Naive B cell (primary cell): ENCODE results near the gene SLC9C1. TPM values are rescaled to one million over a fixed set of nuclear protein-coding genes. Genes with fewer than 3 reads are reported as not detected.

Experiments
- ATAC-seq, 2 donors: fragments of 150-1000 bp; cut with Tn5 transposase; 2 replicates each; pipeline ENCODE4 v1.10.0; 2021; ENCODE audit warnings: low read depth in 2 of 2, mild to moderate bottlenecking in 2 of 2, moderate library complexity in 2 of 2
- DNase-seq: peaks from one replicate; pipeline ENCODE4 v3.0.0; 2022
- H3K27ac Mint-ChIP-seq, 6 donors: one replicate each; pipeline ENCODE4 v1.8.0; 2020 to 2022; ENCODE audit warnings: mild to moderate bottlenecking in 6 of 6, mixed read lengths in 6 of 6, moderate library complexity in 5 of 6, inconsistent platforms in 2 of 6
- H3K27me3 Mint-ChIP-seq, 3 donors: one replicate each; pipeline ENCODE4 v1.8.0; 2021 to 2022; ENCODE audit warnings: mixed read lengths in 3 of 3, mild to moderate bottlenecking in 1 of 3
- H3K36me3 Mint-ChIP-seq, 2 donors: one replicate each; pipeline ENCODE4 v1.8.0; 2020 to 2022; ENCODE audit warnings: mixed read lengths in 2 of 2, inconsistent platforms in 1 of 2, mild to moderate bottlenecking in 1 of 2
- H3K4me1 Mint-ChIP-seq, 3 donors: one replicate each; pipeline ENCODE4 v1.8.0; 2020 to 2022; ENCODE audit warnings: mixed read lengths in 3 of 3, inconsistent platforms in 1 of 3, mild to moderate bottlenecking in 1 of 3, moderate library complexity in 1 of 3
- H3K4me3 Mint-ChIP-seq, 8 donors: one replicate each; pipeline ENCODE4 v1.8.0; 2020 to 2022; ENCODE audit warnings: mild to moderate bottlenecking in 8 of 8, mixed read lengths in 8 of 8, moderate library complexity in 8 of 8, inconsistent platforms in 2 of 8
- H3K9me3 Mint-ChIP-seq, 7 donors: one replicate each; pipeline ENCODE4 v1.8.0; 2020 to 2022; ENCODE audit warnings: mixed read lengths in 7 of 7, mild to moderate bottlenecking in 5 of 7, inconsistent platforms in 2 of 7, moderate library complexity in 1 of 7
- polyA plus RNA-seq, 6 donors: library from polyadenylated mRNA; unstranded; fragments of 300-500 nt; fragmentation: Illumina TruSeq; gene quantifications; one replicate each; pipeline ENCODE4 v1.2.3, GENCODE V29; 2021; ENCODE audit warnings: low read depth in 6 of 6

SLC9C1 gene
- polyA plus RNA-seq, 6 donors from 2014 or later, result 0.34 to 0.98 TPM; not detected in 4

DNA sequence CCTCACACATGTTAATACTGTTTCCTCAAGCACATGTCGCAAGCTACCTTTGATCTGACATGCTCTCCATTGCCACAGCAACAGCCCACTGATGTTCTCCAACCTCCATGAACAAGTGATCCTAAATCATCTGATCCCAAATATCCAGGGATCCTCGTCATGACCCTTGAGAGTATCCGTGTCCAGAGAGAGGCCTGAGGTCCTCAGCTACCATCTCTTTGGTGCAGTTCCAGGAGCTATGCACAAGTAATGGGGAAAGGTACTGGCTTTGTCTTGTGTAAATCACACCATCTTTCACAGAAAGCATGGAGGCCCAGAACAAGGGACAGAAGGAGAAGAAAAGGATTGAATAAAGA lies 163.4 kb downstream of the SLC9C1 start:
- ATAC-seq, result no peak
- peak overlapping the region; percentile 91 to 99 (median 96) for H3K27ac Mint-ChIP-seq
- H3K27me3 Mint-ChIP-seq, result no peaks in the 10 kb centered on the region
- peaks cover 1 to 13% of the 10 kb centered on the region in 2 donors for H3K36me3 Mint-ChIP-seq
- no peak for DNase-seq
- H3K9me3 Mint-ChIP-seq, result no peaks in the 10 kb centered on the region
- peaks cover 76 to 97% (median 90%) of the 10 kb centered on the region in 3 donors for H3K4me1 Mint-ChIP-seq
- peak overlapping the region in 5 of 8 donors; percentile 4 to 65 (median 48) for H3K4me3 Mint-ChIP-seq

GRCh38 chr3:112129925-112130637 lies 163.9 kb downstream of the SLC9C1 start:
- H3K4me3 Mint-ChIP-seq, result peak overlapping the region; percentile 6 to 65 (median 38)
- peaks cover 7 to 19% of the 10 kb centered on the region in 2 donors for H3K36me3 Mint-ChIP-seq
- ATAC-seq (no peak), DNase-seq (no peak)
- no peaks in the 10 kb centered on the region for H3K9me3 Mint-ChIP-seq
- peak overlapping the region; percentile 91 to 99 (median 96) for H3K27ac Mint-ChIP-seq
- H3K27me3 Mint-ChIP-seq, result no peaks in the 10 kb centered on the region
- H3K4me1 Mint-ChIP-seq, result peaks cover 79 to 97% (median 90%) of the 10 kb centered on the region in 3 donors

DNA sequence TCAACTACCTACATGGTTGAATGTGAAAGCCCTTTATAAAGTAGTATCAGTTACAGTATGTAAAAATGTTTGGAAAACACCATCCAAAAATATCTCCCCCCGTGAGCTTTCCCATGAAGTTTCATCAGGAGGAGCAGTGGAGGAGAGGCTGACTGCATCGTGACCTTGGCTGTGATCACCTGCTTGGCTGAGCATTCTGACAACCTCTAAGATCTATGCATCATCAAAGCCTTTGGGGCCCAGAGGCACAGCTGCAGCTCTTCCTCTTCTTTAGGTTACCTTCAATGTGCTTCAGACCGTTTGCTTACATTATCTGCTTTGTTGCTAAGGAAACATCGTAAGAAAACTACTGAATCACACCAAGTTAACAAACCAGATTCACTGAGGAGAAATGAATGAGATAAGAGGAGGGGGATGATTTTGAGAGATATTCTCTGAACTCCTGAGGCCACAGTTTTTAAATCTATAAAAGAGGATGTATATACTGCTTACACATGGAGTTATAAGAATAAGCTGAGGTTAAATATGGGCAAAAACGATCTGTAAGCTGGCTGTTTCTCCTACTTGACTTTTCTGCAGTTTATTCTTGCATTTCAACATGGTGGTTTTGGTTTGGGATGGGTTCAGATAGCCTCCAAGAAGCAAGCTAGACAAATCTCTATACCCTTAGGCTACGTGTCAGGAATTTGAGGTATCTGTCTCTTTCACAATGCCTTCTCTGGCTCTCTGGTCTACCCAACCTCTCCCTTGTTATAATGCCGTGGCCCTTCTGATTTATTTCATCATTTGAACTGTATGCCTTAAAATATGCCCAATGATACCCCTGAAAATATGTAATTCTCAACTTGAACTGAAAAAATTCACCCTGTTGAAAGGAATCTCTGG lies 164.9 kb downstream of the SLC9C1 start:
- Mint-ChIP-seq H3K27ac (peak overlapping the region; percentile 91 to 99 (median 96)), H3K27me3 (no peaks in the 10 kb centered on the region), H3K4me1 (peaks cover 79 to 93% (median 85%) of the 10 kb centered on the region in 3 donors), H3K9me3 (no peaks in the 10 kb centered on the region), H3K4me3 (peak overlapping the region; percentile 10 to 80 (median 48)), H3K36me3 (peaks cover 11 to 24% of the 10 kb centered on the region in 2 donors)
- ATAC-seq (peak; percentile 76 to 77), DNase-seq (peak; percentile 85)

DNA sequence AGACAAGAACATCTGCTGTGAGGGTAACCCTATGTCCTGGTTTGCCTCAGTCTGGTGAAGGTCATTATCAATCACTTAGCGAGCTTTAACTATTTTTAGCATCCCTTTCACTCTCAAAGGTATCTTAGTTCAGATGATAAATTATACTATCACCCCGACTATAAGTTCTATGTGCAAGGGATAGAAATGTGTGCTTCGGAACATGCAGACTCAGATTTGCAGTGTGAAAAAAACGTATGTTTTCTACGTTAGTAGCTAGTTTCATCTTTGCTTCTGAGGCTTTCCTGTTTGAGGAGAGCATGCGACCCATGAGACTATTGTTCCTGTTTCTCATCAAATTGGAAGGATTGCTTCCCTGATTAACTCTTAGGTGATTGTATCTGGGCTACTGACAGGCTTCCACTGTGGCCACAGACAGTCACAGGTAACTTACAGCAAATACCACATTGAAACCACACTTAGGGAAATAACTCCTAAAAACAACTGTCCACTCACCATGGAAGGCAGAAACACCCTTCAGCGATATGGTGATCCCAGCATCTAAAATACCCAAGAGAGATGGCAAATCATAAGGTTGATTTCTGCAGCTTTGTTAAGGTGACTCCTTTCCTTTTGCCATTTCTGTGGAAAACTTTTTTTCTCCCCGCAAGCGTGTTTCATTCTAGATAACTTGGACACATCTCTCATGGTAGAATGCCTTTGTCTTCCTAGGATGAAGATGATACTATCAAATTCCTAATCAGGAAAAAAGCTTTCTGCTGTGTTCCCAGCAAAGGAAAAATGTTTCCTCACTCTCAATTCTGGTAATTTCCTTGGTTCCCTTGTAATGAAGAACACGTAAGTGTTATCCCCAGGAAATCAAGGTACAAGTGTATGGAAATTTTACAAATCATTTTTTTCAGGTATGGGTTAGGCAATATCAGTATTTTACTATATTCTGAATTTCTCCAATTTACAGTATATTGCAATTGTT lies 166.2 kb downstream of the SLC9C1 start:
- Mint-ChIP-seq H3K9me3 (no peaks in the 10 kb centered on the region), H3K36me3 (peaks cover 14 to 35% of the 10 kb centered on the region in 2 donors), H3K4me3 (peak overlapping the region; percentile 10 to 72 (median 56)), H3K4me1 (peaks cover 76 to 93% (median 84%) of the 10 kb centered on the region in 3 donors), H3K27ac (peak overlapping the region; percentile 91 to 99 (median 96)), H3K27me3 (no peaks in the 10 kb centered on the region)
- ATAC-seq, result peak; percentile 21 to 25
- DNase-seq, result peak; percentile 50

GRCh38 chr3:112126511-112126911 lies 167.5 kb downstream of the SLC9C1 start:
- Mint-ChIP-seq H3K27ac (peak overlapping the region; percentile 91 to 99 (median 96)), H3K9me3 (no peaks in the 10 kb centered on the region), H3K4me1 (peaks cover 83 to 94% (median 88%) of the 10 kb centered on the region in 3 donors), H3K27me3 (no peaks in the 10 kb centered on the region), H3K4me3 (peak overlapping the region; percentile 10 to 77 (median 52)), H3K36me3 (peaks cover 18 to 39% of the 10 kb centered on the region in 2 donors)
- DNase-seq (no peak), ATAC-seq (no peak)

DNA sequence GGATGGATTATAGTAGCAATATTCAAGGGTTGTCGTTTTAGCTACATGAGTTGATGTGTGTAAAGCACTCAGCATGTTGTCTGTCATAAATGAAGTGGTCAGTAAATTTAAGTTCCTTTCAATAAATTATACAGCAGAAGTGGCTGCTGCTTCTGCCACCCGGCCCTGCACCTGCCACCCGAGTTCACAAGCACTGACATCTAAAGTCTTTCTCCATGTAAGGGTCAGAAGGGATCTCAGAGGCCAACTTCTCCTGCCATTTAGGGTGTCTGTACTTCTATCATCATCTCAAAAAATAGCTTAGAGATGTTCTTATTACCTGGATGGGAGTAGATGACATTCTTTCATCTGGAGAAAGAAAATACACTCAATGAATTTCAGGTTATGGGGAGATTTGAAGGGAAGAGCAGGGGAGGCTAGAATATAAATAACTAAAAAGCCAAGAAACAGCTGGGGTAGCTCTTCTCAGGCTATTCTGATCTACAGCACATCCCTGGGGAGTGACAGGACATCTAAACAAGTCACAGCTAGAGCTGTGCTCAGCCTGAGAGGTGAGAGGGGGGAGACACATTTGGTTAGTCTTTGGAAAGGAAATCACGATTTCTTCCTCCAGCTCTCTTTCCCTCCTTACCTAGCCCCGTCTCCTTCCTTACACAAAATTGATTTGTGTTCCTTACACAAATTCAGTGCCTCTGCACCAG lies 169.0 kb downstream of the SLC9C1 start:
- Mint-ChIP-seq H3K27me3 (no peaks in the 10 kb centered on the region), H3K27ac (peak overlapping the region; percentile 74 to 96 (median 88)), H3K9me3 (no peaks in the 10 kb centered on the region), H3K4me3 (peak overlapping the region in 5 of 8 donors; percentile 8 to 76 (median 54)), H3K4me1 (peaks cover 80 to 94% (median 87%) of the 10 kb centered on the region in 3 donors), H3K36me3 (peaks cover 18 to 37% of the 10 kb centered on the region in 2 donors)
- DNase-seq (no peak), ATAC-seq (no peak)

- H3K27me3 Mint-ChIP-seq, result no peaks in the 10 kb centered on the region
- H3K36me3 Mint-ChIP-seq, result peaks cover 18 to 37% of the 10 kb centered on the region in 2 donors
- DNase-seq, result no peak
- H3K4me3 Mint-ChIP-seq, result peak overlapping the region in 4 of 8 donors; percentile 5 to 27 (median 24)
- no peak for ATAC-seq
- peaks cover 81 to 94% (median 87%) of the 10 kb centered on the region in 3 donors for H3K4me1 Mint-ChIP-seq
- H3K9me3 Mint-ChIP-seq, result no peaks in the 10 kb centered on the region
- peak overlapping the region in 4 of 6 donors; percentile 41 to 98 (median 60) for H3K27ac Mint-ChIP-seq
These were observed 170.5 kb downstream of the SLC9C1 start for GRCh38 chr3:112123548-112123947.

DNA sequence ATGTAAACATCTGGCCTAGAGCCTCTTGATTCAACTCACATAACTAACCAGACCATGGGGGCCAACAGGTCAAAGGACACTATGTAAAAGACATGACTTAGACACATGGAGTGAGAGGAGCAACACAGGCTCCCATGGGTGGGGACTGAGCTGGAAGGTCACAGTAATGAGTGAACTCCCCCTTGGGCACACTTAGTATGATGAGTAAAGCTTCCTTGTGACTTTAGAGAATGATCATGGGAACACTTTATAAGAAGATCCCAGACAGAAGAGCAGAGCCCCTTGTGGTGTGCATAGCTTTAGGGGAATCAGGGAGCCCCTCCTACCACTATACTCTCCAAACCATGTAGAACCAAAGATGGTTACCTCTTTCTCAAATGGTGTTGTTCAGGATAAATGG lies 171.1 kb downstream of the SLC9C1 start:
- H3K4me3 Mint-ChIP-seq, result peak overlapping the region in 4 of 8 donors; percentile 27 to 37 (median 28)
- peaks cover 82 to 94% (median 89%) of the 10 kb centered on the region in 3 donors for H3K4me1 Mint-ChIP-seq
- H3K36me3 Mint-ChIP-seq, result peaks cover 18 to 37% of the 10 kb centered on the region in 2 donors
- DNase-seq, result no peak
- H3K9me3 Mint-ChIP-seq, result no peaks in the 10 kb centered on the region
- H3K27ac Mint-ChIP-seq, result peak overlapping the region in 5 of 6 donors; percentile 41 to 98 (median 62)
- no peak for ATAC-seq
- H3K27me3 Mint-ChIP-seq, result no peaks in the 10 kb centered on the region

DNA sequence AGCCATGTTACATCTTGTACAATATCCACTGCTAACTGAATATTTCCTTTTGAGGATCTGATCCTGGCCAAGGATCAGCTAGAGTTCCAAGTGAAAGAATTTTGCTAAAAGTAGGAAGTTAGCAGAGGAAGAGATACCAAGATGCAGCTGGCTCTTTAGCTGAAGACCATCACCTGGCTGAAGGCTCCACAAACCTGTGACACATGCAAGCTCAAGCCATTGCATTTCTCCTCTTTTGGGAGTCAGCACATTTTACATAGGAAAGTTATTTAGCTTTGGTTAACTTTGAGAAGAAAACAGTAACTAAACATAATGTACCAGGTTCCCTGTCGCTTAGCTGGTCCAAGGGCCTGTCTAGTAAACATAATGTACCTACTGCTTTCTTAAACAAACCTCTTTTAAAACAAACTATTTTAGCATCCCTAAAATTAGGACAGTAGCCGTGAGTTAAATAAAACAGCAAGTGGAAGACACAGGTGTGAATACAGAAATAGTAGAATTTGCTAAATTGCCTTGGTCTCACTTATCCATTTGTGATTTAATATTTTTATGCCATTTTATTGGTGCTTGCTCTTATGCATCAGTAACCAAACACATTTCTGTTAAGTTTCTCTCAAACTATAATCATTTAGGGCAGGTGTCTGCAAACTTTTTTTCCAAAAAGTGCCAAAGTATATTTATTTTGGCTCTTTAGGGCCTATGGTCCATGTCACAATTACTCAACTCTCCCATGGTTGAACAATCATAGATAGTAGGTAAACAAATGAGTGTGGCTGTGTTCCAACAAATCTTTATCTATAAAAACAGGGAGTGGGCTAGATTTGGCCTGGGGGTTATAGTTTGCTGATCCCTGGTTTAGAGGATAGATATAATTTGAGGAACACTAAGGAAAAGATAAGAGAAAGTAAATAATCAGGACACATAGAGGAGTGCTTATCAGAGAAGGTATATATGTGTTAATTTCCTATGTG lies 172.2 kb downstream of the SLC9C1 start:
- H3K27ac Mint-ChIP-seq, result peak overlapping the region; percentile 39 to 98 (median 78)
- H3K4me3 Mint-ChIP-seq, result peak overlapping the region; percentile 13 to 88 (median 46)
- peaks cover 81 to 94% (median 90%) of the 10 kb centered on the region in 3 donors for H3K4me1 Mint-ChIP-seq
- no peak for ATAC-seq
- no peak for DNase-seq
- peaks cover 18 to 37% of the 10 kb centered on the region in 2 donors for H3K36me3 Mint-ChIP-seq
- H3K27me3 Mint-ChIP-seq, result no peaks in the 10 kb centered on the region
- H3K9me3 Mint-ChIP-seq, result no peaks in the 10 kb centered on the region

DNA sequence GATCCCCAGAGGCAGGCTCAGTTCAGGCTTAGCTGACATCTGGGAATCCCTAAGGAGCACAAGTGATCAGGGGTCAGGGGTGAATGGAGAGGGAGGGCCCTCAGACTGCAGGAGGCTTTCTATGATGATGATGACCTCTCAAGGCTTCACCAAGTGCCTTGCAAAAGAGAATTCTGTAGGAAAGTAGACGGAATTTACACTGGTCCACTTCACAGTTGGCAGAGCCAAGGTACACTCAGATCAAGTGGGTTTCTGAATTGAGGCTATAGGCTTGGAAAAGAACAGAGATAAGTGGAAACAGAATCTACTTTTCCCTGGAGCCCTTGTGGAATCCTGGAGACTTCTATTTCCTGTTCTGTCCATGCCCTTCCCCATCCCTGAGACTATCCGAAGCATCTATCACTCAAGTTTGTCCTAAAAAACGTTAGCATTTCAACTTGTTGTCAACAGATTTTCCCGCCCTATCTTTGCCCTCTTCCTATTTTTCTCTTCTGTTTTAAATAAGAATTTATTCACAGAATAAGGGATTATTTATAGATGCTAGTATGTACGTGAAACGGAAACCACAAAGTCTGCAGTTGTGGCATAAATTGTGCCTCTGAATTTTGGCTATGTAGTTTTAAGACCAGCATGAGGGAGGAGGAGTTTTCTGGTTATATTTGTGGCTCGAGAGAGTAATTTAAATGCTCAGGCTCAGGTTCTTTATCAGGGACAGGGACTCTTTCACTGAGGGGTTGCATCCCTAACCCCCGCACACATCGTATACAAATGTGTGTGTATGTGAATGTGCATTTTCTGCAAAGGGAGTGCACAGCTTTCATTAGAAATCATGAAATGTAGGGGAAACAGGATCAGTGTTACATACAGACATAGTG lies 173.8 kb downstream of the SLC9C1 start:
- peak overlapping the region; percentile 53 to 88 (median 82) for H3K4me3 Mint-ChIP-seq
- ATAC-seq, result peak; percentile 49 to 52
- peaks cover 72 to 94% (median 86%) of the 10 kb centered on the region in 3 donors for H3K4me1 Mint-ChIP-seq

More for the DNA sequence above, 173.8 kb downstream of the SLC9C1 start:
- DNase-seq, result peak; percentile 63
- Mint-ChIP-seq H3K27ac (peak overlapping the region; percentile 97 to 98 (median 98)), H3K27me3 (no peaks in the 10 kb centered on the region), H3K9me3 (no peaks in the 10 kb centered on the region), H3K36me3 (peaks cover 13 to 22% of the 10 kb centered on the region in 2 donors)
